Measurements from ENCODE around the gene OR13F1.

Gene OR13F1, protein sequence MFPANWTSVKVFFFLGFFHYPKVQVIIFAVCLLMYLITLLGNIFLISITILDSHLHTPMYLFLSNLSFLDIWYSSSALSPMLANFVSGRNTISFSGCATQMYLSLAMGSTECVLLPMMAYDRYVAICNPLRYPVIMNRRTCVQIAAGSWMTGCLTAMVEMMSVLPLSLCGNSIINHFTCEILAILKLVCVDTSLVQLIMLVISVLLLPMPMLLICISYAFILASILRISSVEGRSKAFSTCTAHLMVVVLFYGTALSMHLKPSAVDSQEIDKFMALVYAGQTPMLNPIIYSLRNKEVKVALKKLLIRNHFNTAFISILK

GRCh38 chr9:104503963-104504362 lies at the start of gene OR13F1:
Gene OR13F1 (plus strand): TSS chr9:104504263. CDS start chr9:104504263, 0 bp downstream.
- Histone ChIP-seq H3K4me1 (ENCODE audit: control insufficient read depth in 1 of 2, insufficient read depth in 1 of 2, low read depth in 1 of 2, low read length in 1 of 2) (no peaks in the 10 kb centered on the region), H3K4me3 (ENCODE audit: low read depth in 1 of 2, low read length in 1 of 2) (no peak within 1 kb of the TSS), H3K27me3 (no peaks in the 10 kb centered on the region), H3K9me3 (no peaks in the 10 kb centered on the region), H3K27ac (no peak within 1 kb of the TSS), H3K36me3 (no peaks in the 10 kb centered on the region)
- TF ChIP-seq, protein P1, sequence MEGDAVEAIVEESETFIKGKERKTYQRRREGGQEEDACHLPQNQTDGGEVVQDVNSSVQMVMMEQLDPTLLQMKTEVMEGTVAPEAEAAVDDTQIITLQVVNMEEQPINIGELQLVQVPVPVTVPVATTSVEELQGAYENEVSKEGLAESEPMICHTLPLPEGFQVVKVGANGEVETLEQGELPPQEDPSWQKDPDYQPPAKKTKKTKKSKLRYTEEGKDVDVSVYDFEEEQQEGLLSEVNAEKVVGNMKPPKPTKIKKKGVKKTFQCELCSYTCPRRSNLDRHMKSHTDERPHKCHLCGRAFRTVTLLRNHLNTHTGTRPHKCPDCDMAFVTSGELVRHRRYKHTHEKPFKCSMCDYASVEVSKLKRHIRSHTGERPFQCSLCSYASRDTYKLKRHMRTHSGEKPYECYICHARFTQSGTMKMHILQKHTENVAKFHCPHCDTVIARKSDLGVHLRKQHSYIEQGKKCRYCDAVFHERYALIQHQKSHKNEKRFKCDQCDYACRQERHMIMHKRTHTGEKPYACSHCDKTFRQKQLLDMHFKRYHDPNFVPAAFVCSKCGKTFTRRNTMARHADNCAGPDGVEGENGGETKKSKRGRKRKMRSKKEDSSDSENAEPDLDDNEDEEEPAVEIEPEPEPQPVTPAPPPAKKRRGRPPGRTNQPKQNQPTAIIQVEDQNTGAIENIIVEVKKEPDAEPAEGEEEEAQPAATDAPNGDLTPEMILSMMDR (IDR thresholded peaks at IDR 0.05), result no peak

DNA sequence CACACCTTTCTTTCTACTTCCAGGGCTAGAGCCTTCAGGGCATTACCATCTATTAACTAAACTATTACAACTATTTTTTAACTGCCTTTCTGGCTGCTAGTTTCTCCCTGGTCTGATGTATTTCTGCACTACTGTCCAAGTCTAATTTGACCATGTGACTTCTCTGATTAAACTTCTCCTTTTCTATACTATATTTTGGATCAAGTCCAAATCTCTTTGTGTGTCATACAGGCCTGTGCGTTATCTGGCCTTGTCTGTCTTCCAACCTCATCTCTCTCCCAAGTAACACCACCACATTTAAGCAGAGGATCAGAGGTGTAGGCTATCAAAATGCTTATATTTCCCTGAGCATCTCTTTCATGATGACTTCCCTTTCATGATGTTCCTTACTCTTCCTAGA lies 47.2 kb upstream of the OR13F1 start:
- TF ChIP-seq, protein P1 (IDR thresholded peaks at IDR 0.05), result no peak
- no peaks in the 10 kb centered on the region for H3K9me3 ChIP-seq
- H3K27me3 ChIP-seq, result no peaks in the 10 kb centered on the region
- no peak overlapping the region for H3K27ac ChIP-seq
- no peaks in the 10 kb centered on the region for H3K4me1 ChIP-seq (ENCODE audit: control insufficient read depth in 1 of 2, insufficient read depth in 1 of 2, low read depth in 1 of 2, low read length in 1 of 2)
- no peaks in the 10 kb centered on the region for H3K36me3 ChIP-seq
- no peak overlapping the region for H3K4me3 ChIP-seq (ENCODE audit: low read depth in 1 of 2, low read length in 1 of 2)

- TF ChIP-seq, protein P1 (IDR thresholded peaks at IDR 0.05), result no peak
- Histone ChIP-seq H3K9me3 (no peaks in the 10 kb centered on the region), H3K27me3 (no peaks in the 10 kb centered on the region), H3K27ac (no peak overlapping the region), H3K4me3 (ENCODE audit: low read depth in 1 of 2, low read length in 1 of 2) (no peak overlapping the region), H3K4me1 (ENCODE audit: control insufficient read depth in 1 of 2, insufficient read depth in 1 of 2, low read depth in 1 of 2, low read length in 1 of 2) (no peaks in the 10 kb centered on the region), H3K36me3 (no peaks in the 10 kb centered on the region)
Measured at GRCh38 chr9:104463864-104464263, 40.2 kb upstream of the OR13F1 start.

DNA sequence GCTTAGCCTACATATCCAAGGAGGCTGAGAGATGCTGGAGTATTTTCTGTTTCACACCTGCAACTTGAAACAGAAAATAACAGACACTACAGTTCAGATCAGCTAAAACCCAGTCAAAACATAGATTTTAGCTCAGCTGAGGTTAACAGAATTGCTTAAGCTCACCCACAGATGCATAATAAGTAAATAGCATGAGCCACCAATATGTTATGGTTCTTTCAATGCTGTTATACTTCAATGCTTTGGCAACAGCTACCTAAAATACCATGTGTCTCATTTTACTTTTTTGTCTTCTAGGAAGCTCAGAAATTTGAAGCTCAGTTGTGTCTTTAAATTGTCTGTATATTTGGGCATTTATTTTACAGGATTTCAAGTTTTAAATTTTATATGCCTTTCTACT lies 35.8 kb upstream of the OR13F1 start:
- H3K4me3 ChIP-seq (ENCODE audit: low read depth in 1 of 2, low read length in 1 of 2), result no peak overlapping the region

DNA sequence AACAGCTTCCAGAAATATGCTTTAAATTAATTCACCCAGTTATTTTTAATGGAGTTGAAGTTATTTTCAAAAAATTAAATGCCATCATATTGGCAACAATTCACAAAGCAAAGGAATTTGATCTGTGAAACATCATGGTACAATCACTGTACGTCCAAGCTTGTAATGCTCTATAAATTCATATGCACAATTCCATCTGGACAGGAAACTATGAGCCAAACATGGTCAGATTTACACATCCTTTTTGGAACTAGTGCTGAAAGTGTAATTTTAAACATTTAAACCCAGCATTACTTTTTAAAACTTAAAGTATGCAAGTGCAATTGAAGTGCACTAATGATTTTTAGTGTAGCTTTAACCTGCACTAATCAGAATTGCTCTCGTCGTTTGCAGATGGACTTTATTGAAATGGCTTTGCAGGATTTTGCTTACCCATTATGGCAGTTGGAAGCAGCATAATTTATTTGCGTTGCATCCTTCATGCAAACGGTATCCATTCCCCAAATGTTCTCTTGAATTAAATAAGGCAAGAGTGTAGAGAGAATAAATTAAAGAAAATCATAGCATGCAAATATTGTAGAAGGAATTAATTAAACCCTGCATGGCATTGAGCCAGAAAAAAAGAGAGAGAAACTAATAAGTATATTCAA lies 21.0 kb upstream of the OR13F1 start:
- Histone ChIP-seq H3K27ac (no peak overlapping the region), H3K4me3 (ENCODE audit: low read depth in 1 of 2, low read length in 1 of 2) (no peak overlapping the region), H3K9me3 (no peaks in the 10 kb centered on the region), H3K4me1 (ENCODE audit: control insufficient read depth in 1 of 2, insufficient read depth in 1 of 2, low read depth in 1 of 2, low read length in 1 of 2) (no peaks in the 10 kb centered on the region), H3K36me3 (no peaks in the 10 kb centered on the region), H3K27me3 (no peaks in the 10 kb centered on the region)
- TF ChIP-seq, protein P1 (IDR thresholded peaks at IDR 0.05), result no peak

More for the DNA sequence above, 35.8 kb upstream of the OR13F1 start:
- H3K36me3 ChIP-seq, result no peaks in the 10 kb centered on the region
- H3K9me3 ChIP-seq, result no peaks in the 10 kb centered on the region
- H3K27me3 ChIP-seq, result no peaks in the 10 kb centered on the region
- TF ChIP-seq, protein P1 (IDR thresholded peaks at IDR 0.05), result no peak
- H3K4me1 ChIP-seq (ENCODE audit: control insufficient read depth in 1 of 2, insufficient read depth in 1 of 2, low read depth in 1 of 2, low read length in 1 of 2), result no peaks in the 10 kb centered on the region
- H3K27ac ChIP-seq, result no peak overlapping the region
